Astrocyte (in vitro differentiated cells and primary cell): ENCODE results near the gene PDSS2.

Experiments
- EZH2 ChIP-seq: IDR thresholded peaks from 2 replicates; pipeline ENCODE4 v1.6.1; 2012; ENCODE audit warnings: mild to moderate bottlenecking, low read length, inconsistent platforms; ENCODE audit not compliant: insufficient read depth
- TF ChIP-seq, protein P1 (sequence below): IDR thresholded peaks from 2 replicates; pipeline ENCODE4 v1.5.1; 2011; ENCODE audit warnings: low read depth, mild to moderate bottlenecking, inconsistent platforms, low read length, moderate library complexity; ENCODE audit not compliant: insufficient read depth

DNA sequence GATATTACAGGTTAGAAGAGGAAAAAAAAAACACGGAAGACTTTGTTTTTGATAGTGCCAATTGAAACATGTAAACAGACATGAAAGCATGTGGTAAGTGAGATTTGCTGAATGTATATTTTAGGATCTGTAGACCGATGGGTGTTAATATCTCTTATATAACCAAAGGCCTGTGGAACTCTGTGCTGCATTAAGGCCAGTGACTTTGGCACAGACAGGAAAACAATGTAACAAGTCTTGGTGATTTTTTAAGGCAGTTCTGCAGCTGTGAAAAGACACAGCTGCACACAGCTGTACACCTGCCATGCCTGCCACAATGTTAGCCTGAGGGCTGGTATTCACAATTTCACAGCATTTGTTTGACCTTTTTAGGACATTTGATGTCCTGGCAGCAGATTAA is 36.6 kb upstream of the PDSS2 start:
- TF ChIP-seq, protein P1, sequence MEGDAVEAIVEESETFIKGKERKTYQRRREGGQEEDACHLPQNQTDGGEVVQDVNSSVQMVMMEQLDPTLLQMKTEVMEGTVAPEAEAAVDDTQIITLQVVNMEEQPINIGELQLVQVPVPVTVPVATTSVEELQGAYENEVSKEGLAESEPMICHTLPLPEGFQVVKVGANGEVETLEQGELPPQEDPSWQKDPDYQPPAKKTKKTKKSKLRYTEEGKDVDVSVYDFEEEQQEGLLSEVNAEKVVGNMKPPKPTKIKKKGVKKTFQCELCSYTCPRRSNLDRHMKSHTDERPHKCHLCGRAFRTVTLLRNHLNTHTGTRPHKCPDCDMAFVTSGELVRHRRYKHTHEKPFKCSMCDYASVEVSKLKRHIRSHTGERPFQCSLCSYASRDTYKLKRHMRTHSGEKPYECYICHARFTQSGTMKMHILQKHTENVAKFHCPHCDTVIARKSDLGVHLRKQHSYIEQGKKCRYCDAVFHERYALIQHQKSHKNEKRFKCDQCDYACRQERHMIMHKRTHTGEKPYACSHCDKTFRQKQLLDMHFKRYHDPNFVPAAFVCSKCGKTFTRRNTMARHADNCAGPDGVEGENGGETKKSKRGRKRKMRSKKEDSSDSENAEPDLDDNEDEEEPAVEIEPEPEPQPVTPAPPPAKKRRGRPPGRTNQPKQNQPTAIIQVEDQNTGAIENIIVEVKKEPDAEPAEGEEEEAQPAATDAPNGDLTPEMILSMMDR, result no peak
- TF ChIP-seq EZH2, result no peak
